SK-N-SH (cell line): ENCODE data around the gene SYNM. TPM values are rescaled to one million over a fixed set of nuclear protein-coding genes. Genes with fewer than 3 reads are reported as not detected.

Experiments used
- CTCF ChIA-PET: fragments of 300-600, 350-600 bp; formaldehyde crosslinking; extraction: SDS; loops from one replicate; lab custom pipeline; 2021; lab: Yijun Ruan, JAX
- POLR2A ChIA-PET: fragments of 350-600 bp; sonication (Branson Sonifier 250); formaldehyde crosslinking; extraction: SDS; loops from one replicate; lab custom pipeline; 2020; ENCODE audit warnings: antibody characterized with exemption, inconsistent platforms; lab: Yijun Ruan, JAX
- DNase-seq: peaks from one replicate; pipeline ENCODE4 v3.0.0; 2012
- H2AFZ ChIP-seq: fragments of 200-600 bp; sonication (generic); 2 replicates; pipeline ENCODE4 v1.8.1; 2016; ENCODE audit warnings: antibody characterized with exemption, mild to moderate bottlenecking, low read depth
- H3F3A ChIP-seq: fragments of 200-600 bp; sonication (generic); replicated peaks from 2 replicates; pipeline ENCODE3; 2016; ENCODE audit warnings: antibody characterized with exemption, mild to moderate bottlenecking; ENCODE audit not compliant: insufficient read depth
- H3K27ac ChIP-seq, 2 experiments: fragments of 200-500 bp in 1 of 2; fragments of 200-600 bp in 1 of 2; sonication (Bioruptor generic) in 1 of 2; sonication (generic), shearing (Covaris generic) in 1 of 2; 2 replicates each; pipeline versions ENCODE4 v1.5.1 to v1.6.1; 2014 to 2016; ENCODE audit warnings: low read depth in 2 of 2, inconsistent platforms in 1 of 2, low read length in 1 of 2, mild to moderate bottlenecking in 1 of 2, mixed read lengths in 1 of 2
- H3K27me3 ChIP-seq: fragments of 200-600 bp; sonication (generic), shearing (Covaris generic); 2 replicates; pipeline ENCODE4 v1.6.1; 2016; ENCODE audit warnings: mixed run types; ENCODE audit not compliant: insufficient read depth
- H3K36me3 ChIP-seq, 2 experiments: fragments of 200-500 bp in 1 of 2; fragments of 200-600 bp in 1 of 2; sonication (Bioruptor generic) in 1 of 2; sonication (generic) in 1 of 2; replicated peaks in 1 of 2; 2 replicates each; pipeline versions ENCODE3 to v1.5.1; 2014 to 2016; ENCODE audit warnings: low read length in 1 of 2, mild to moderate bottlenecking in 1 of 2; ENCODE audit not compliant: insufficient read depth in 2 of 2, control insufficient read depth in 1 of 2
- H3K4me1 ChIP-seq, 2 experiments: fragments of 200-500 bp in 1 of 2; fragments of 200-600 bp in 1 of 2; sonication (Bioruptor generic) in 1 of 2; sonication (generic), shearing (Covaris generic) in 1 of 2; 2 replicates each; pipeline versions ENCODE4 v1.5.1 to v1.6.1; 2014 to 2016; ENCODE audit warnings: low read depth in 1 of 2, low read length in 1 of 2, mixed run types in 1 of 2; ENCODE audit not compliant: insufficient read depth in 2 of 2, control insufficient read depth in 1 of 2
- H3K4me2 ChIP-seq: fragments of 200-600 bp; sonication (generic), shearing (Covaris generic); 2 replicates; pipeline ENCODE4 v1.6.1; 2017; ENCODE audit warnings: mixed run types
- H3K4me3 ChIP-seq, 2 experiments: fragments of 200-500 bp in 1 of 2; fragments of 200-600 bp in 1 of 2; sonication (Bioruptor generic) in 1 of 2; sonication (generic), shearing (Covaris generic) in 1 of 2; 2 replicates each; pipeline versions ENCODE4 v1.5.1 to v1.8.1; 2014 to 2016; ENCODE audit warnings: low read depth in 2 of 2, inconsistent platforms in 1 of 2, low read length in 1 of 2, mild to moderate bottlenecking in 1 of 2, mixed read lengths in 1 of 2, moderate library complexity in 1 of 2
- H3K79me2 ChIP-seq: fragments of 200-600 bp; sonication (generic); 2 replicates; pipeline ENCODE4 v1.8.1; 2017; ENCODE audit warnings: mild to moderate bottlenecking; ENCODE audit not compliant: insufficient read depth
- H3K9ac ChIP-seq: fragments of 200-600 bp; sonication (generic); 2 replicates; pipeline ENCODE4 v1.6.1; 2017; ENCODE audit warnings: mixed run types
- H3K9me2 ChIP-seq: fragments of 200-600 bp; sonication (generic); 2 replicates; pipeline ENCODE4 v1.6.1; 2017; ENCODE audit warnings: mixed run types
- H3K9me3 ChIP-seq: fragments of 200-600 bp; sonication (generic); 2 replicates; pipeline ENCODE4 v1.6.1; 2017; ENCODE audit warnings: mixed run types, mild to moderate bottlenecking, moderate library complexity
- H4K20me1 ChIP-seq: fragments of 200-600 bp; sonication (generic); 2 replicates; pipeline ENCODE4 v1.6.1; 2017; ENCODE audit warnings: mild to moderate bottlenecking, mixed run types; ENCODE audit not compliant: insufficient read depth
- EZH2phosphoT487 ChIP-seq: fragments of 200-600 bp; sonication (generic); IDR thresholded peaks from 2 replicates; pipeline ENCODE4 v1.6.1; 2017; ENCODE audit warnings: low read depth, mixed run types, mild to moderate bottlenecking, antibody characterized with exemption, moderate library complexity, borderline replicate concordance
- FOXM1 ChIP-seq: IDR thresholded peaks from 2 replicates; pipeline ENCODE4 v1.4.0; 2012; ENCODE audit warnings: low read depth, mild to moderate bottlenecking
- MXI1 ChIP-seq: IDR thresholded peaks from 2 replicates; pipeline ENCODE4 v1.6.1; 2012; ENCODE audit warnings: mild to moderate bottlenecking, low read depth, low read length, improper control_type of control experiment
- NFIC ChIP-seq: IDR thresholded peaks from 2 replicates; pipeline ENCODE4 v1.4.0; 2012; ENCODE audit warnings: borderline replicate concordance
- RAD21 ChIP-seq: IDR thresholded peaks from 2 replicates; pipeline ENCODE4 v1.6.1; 2012; ENCODE audit warnings: mild to moderate bottlenecking, low read length
- RCOR1 ChIP-seq: fragments of 150-350 bp; IDR thresholded peaks from 2 replicates; pipeline ENCODE4 v1.6.1; 2017; ENCODE audit warnings: antibody characterized with exemption, low read length
- REST ChIP-seq: IDR thresholded peaks from 2 replicates; pipeline ENCODE4 v1.6.1; 2012; ENCODE audit warnings: mild to moderate bottlenecking, low read depth, low read length, moderate library complexity
- RXRA ChIP-seq: IDR thresholded peaks from 2 replicates; pipeline ENCODE4 v1.4.0; 2012; ENCODE audit warnings: low read depth, mild to moderate bottlenecking, borderline replicate concordance
- TAF1 ChIP-seq: IDR thresholded peaks from 2 replicates; pipeline ENCODE4 v1.6.1; 2012; ENCODE audit warnings: low read depth, mild to moderate bottlenecking, low read length, moderate library complexity, borderline replicate concordance
- USF2 ChIP-seq: fragments of 150-350 bp; IDR thresholded peaks from 2 replicates; pipeline ENCODE4 v1.6.1; 2017; ENCODE audit warnings: antibody characterized with exemption, low read length, low read depth, borderline replicate concordance
- WGBS: methylation state at CpG from one replicate; pipeline ENCODE4 v1.1.6; 2017; ENCODE audit warnings: low lambda C conversion rate; 5-methylcytosine and 5-hydroxymethylcytosine counted together
- polyA plus RNA-seq, 3 experiments: library from polyadenylated mRNA; depleted of rRNA; stranded (reverse); fragments of >200 nt; gene quantifications; 2 replicates each; pipeline ENCODE4 v1.2.3, GENCODE V29; 2012

SYNM gene
- polyA plus RNA-seq, 1 of the 3 experiments (the other 2 are of a cell fraction) = 5.0 TPM

GRCh38 chr15:99118801-99119546, 14.1 kb downstream of the SYNM start:
- H3K9me2 ChIP-seq = no peaks in the 10 kb centered on the region
- no peaks in the 10 kb centered on the region for H3K9me3 ChIP-seq
- H3K27me3 ChIP-seq = no peaks in the 10 kb centered on the region
- no peak overlapping the region for H3K4me3 ChIP-seq
- no peak for TF ChIP-seq RXRA
- TF ChIP-seq REST = no peak
- no peak for TF ChIP-seq EZH2phosphoT487
- TF ChIP-seq FOXM1 = no peak
- no peak for TF ChIP-seq USF2
- no peak for TF ChIP-seq MXI1
- no peak for TF ChIP-seq RAD21
- no peak for TF ChIP-seq RCOR1
- no peak for TF ChIP-seq NFIC
- TF ChIP-seq TAF1 = no peak
- peaks cover 0 to 9% of the 10 kb centered on the region in 2 experiments for H3K36me3 ChIP-seq
- WGBS = 94% methylated on average over 18 of the region's 22 CpGs
- no peaks in the 10 kb centered on the region for H3K79me2 ChIP-seq
- H3K27ac ChIP-seq = no peak overlapping the region
- no peak overlapping the region for H3K9ac ChIP-seq
- H3K4me2 ChIP-seq = no peak overlapping the region
- H3K4me1 ChIP-seq = peaks cover 7 to 37% of the 10 kb centered on the region in 2 experiments; a peak in 2 of 4 replicates
- peaks cover 19% of the 10 kb centered on the region for H3F3A ChIP-seq
- no peak overlapping the region for H2AFZ ChIP-seq
- CTCF ChIA-PET = interaction anchor here (3.3 to 9.7 kb wide), 2 partner anchors 12 to 18 kb away, joined by 18 to 102 read pairs; partner anchors contain the start of gene SYNM
- H4K20me1 ChIP-seq = no peaks in the 10 kb centered on the region
- POLR2A ChIA-PET = no interaction called here
- no peak for DNase-seq
